Esophagus muscularis mucosa (tissue), 4 donors: Measurements from ENCODE around the gene CCDC89. TPM values are rescaled to one million over a fixed set of nuclear protein-coding genes. Genes with fewer than 3 reads are reported as not detected.

Experiments
- DNase-seq: peaks from one replicate; pipeline ENCODE4 v3.0.0-alpha.2; 2017; ENCODE audit errors: extremely low spot score
- H3K27ac ChIP-seq, 4 donors: fragments of 200-600 bp; sonication (generic); replicated peaks in 1 of 4; 1 replicate in 3 of 4; 2 replicates in 1 of 4; pipeline ENCODE4 v1.5.1; 2016 to 2019; ENCODE audit warnings: mild to moderate bottlenecking in 1 of 4
- H3K27me3 ChIP-seq, 4 donors: fragments of 200-600 bp; sonication (generic); one replicate each; pipeline versions ENCODE4 v1.5.1 to v1.6.0; 2016 to 2019
- H3K36me3 ChIP-seq, 4 donors: fragments of 200-600 bp; sonication (generic); one replicate each; pipeline ENCODE4 v1.5.1; 2016 to 2019
- H3K4me1 ChIP-seq, 4 donors: fragments of 200-600 bp; sonication (generic); one replicate each; pipeline ENCODE4 v1.5.1; 2016 to 2019
- H3K4me3 ChIP-seq, 4 donors: fragments of 200-600 bp; sonication (generic); 1 replicate in 2 of 4; 2 replicates in 2 of 4; pipeline ENCODE4 v1.5.1; 2016 to 2019; ENCODE audit warnings: mild to moderate bottlenecking in 4 of 4, moderate library complexity in 1 of 4
- H3K9me3 ChIP-seq, 4 donors: fragments of 200-600 bp; sonication (generic); 1 replicate in 3 of 4; 2 replicates in 1 of 4; pipeline ENCODE4 v1.5.1; 2016 to 2019
- CTCF ChIP-seq, 3 experiments: fragments of 200-600 bp in 2 of 3; fragments of 450-650 bp in 1 of 3; sonication (generic) in 2 of 3; IDR thresholded peaks; one replicate each; pipeline ENCODE4 v1.5.1; 2017 to 2019; ENCODE audit warnings: antibody characterized with exemption in 3 of 3, mild to moderate bottlenecking in 2 of 3, moderate library complexity in 1 of 3
- EP300 ChIP-seq: sonication (generic); formaldehyde crosslinking; IDR thresholded peaks from one replicate; pipeline ENCODE4 v1.6.1; 2017; ENCODE audit warnings: antibody characterized with exemption
- POLR2A ChIP-seq: fragments of 450-650 bp; IDR thresholded peaks from one replicate; pipeline ENCODE4 v1.6.1; 2017; ENCODE audit warnings: antibody characterized with exemption, moderate library complexity, mild to moderate bottlenecking, low read depth
- POLR2AphosphoS5 ChIP-seq, 2 donors: sonication (generic); formaldehyde crosslinking; IDR thresholded peaks; one replicate each; pipeline ENCODE4 v1.6.1; 2017; ENCODE audit warnings: antibody characterized with exemption in 2 of 2
- WGBS: methylation state at CpG from one replicate; pipeline ENCODE4 v1.1.5; 2018; 5-methylcytosine and 5-hydroxymethylcytosine counted together
- intact Hi-C: fragments of 100-400 bp; cut with DNase I; formaldehyde crosslinking; loops from one replicate; pipeline ENCODE4 v1.15.1; 2023
- total RNA-seq, 4 donors: library from RNA; depleted of rRNA; stranded (reverse); fragments of >200 nt; gene quantifications; one replicate each; pipeline versions ENCODE4 v1.1.0 to v1.2.1, GENCODE V29; 2016

The CCDC89 gene
- total RNA-seq, 4 donors from 2014 or later, result 0.83 to 2.9 (median 2.5) TPM

- DNase-seq, result no peak
- intact Hi-C loops, result no loop called here
- 97% methylated on average over 3 of the region's 3 CpGs for WGBS
- TF ChIP-seq POLR2AphosphoS5 (IDR thresholded peaks at IDR 0.05) (no peak), EP300 (no peak), CTCF (IDR thresholded peaks at IDR 0.05) (no peak), POLR2A (no peak)
- Histone ChIP-seq H3K4me1 (no peaks in the 10 kb centered on the region), H3K36me3 (no peaks in the 10 kb centered on the region), H3K9me3 (no peaks in the 10 kb centered on the region), H3K27ac (no peak overlapping the region), H3K27me3 (no peaks in the 10 kb centered on the region), H3K4me3 (no peak overlapping the region)
Measured at GRCh38 chr11:85704967-85705366, 19.0 kb upstream of the CCDC89 start.

- H3K36me3 ChIP-seq, result no peaks in the 10 kb centered on the region
- intact Hi-C loops, result no loop called here
- TF ChIP-seq POLR2A, result no peak
- TF ChIP-seq EP300, result no peak
- no peak for TF ChIP-seq CTCF (IDR thresholded peaks at IDR 0.05)
- no peaks in the 10 kb centered on the region for H3K27me3 ChIP-seq
- H3K4me1 ChIP-seq, result no peaks in the 10 kb centered on the region
- 83% methylated on average over 2 of the region's 2 CpGs for WGBS
- H3K9me3 ChIP-seq, result no peaks in the 10 kb centered on the region
- H3K4me3 ChIP-seq, result no peak overlapping the region
- H3K27ac ChIP-seq, result no peak overlapping the region
- DNase-seq, result no peak
Measured at GRCh38 chr11:85699957-85700741, 14.2 kb upstream of the CCDC89 start.

- Histone ChIP-seq H3K27ac (no peak overlapping the region), H3K9me3 (no peaks in the 10 kb centered on the region), H3K36me3 (no peaks in the 10 kb centered on the region), H3K4me3 (no peak overlapping the region), H3K4me1 (no peaks in the 10 kb centered on the region), H3K27me3 (no peaks in the 10 kb centered on the region)
- TF ChIP-seq POLR2AphosphoS5 (IDR thresholded peaks at IDR 0.05) (no peak), CTCF (IDR thresholded peaks at IDR 0.05) (no peak), EP300 (no peak), POLR2A (no peak)
- WGBS, result 82% methylated on average over 1 of the region's 1 CpG
- no peak for DNase-seq
- intact Hi-C loops, result no loop called here
Measured at GRCh38 chr11:85698195-85698594, 12.2 kb upstream of the CCDC89 start.

GRCh38 chr11:85697747-85698146, 11.8 kb upstream of the CCDC89 start:
- TF ChIP-seq POLR2AphosphoS5 (IDR thresholded peaks at IDR 0.05), result no peak
- no peak for TF ChIP-seq CTCF (IDR thresholded peaks at IDR 0.05)
- no peak for TF ChIP-seq POLR2A
- TF ChIP-seq EP300, result no peak
- no peak overlapping the region for H3K4me3 ChIP-seq
- H3K4me1 ChIP-seq, result no peaks in the 10 kb centered on the region
- H3K27ac ChIP-seq, result no peak overlapping the region
- 94% methylated on average over 2 of the region's 2 CpGs for WGBS
- intact Hi-C loops, result no loop called here
- H3K9me3 ChIP-seq, result no peaks in the 10 kb centered on the region
- no peaks in the 10 kb centered on the region for H3K36me3 ChIP-seq
- H3K27me3 ChIP-seq, result no peaks in the 10 kb centered on the region
- no peak for DNase-seq

GRCh38 chr11:85695546-85695945, 9.6 kb upstream of the CCDC89 start:
- no peaks in the 10 kb centered on the region for H3K9me3 ChIP-seq
- H3K27me3 ChIP-seq, result no peaks in the 10 kb centered on the region
- H3K36me3 ChIP-seq, result no peaks in the 10 kb centered on the region
- no peak for DNase-seq
- no peak overlapping the region for H3K4me3 ChIP-seq
- no peak overlapping the region for H3K27ac ChIP-seq
- TF ChIP-seq POLR2AphosphoS5 (IDR thresholded peaks at IDR 0.05), result no peak
- no peak for TF ChIP-seq EP300
- no peak for TF ChIP-seq POLR2A
- TF ChIP-seq CTCF (IDR thresholded peaks at IDR 0.05), result no peak
- no peaks in the 10 kb centered on the region for H3K4me1 ChIP-seq
- intact Hi-C loops, result no loop called here
